T-helper 2 cell treated with Interferon-gamma antibody and Interleukin-4, amounts not matched to agents 5 μg/mL and 100 μg/mL, for 36 hours (primary cell): ENCODE data around the gene SDK1.

ENCODE experiments used
- DNase-seq: peaks from one replicate; pipeline ENCODE4 v3.0.0; 2021; ENCODE audit warnings: low spot score
- H3K27ac Mint-ChIP-seq: one replicate; pipeline ENCODE4 v1.8.0; 2021; ENCODE audit warnings: mild to moderate bottlenecking, mixed read lengths
- H3K27me3 Mint-ChIP-seq: one replicate; pipeline ENCODE4 v1.8.0; 2021; ENCODE audit warnings: low read depth, mixed read lengths
- H3K36me3 Mint-ChIP-seq: one replicate; pipeline ENCODE4 v1.8.0; 2021; ENCODE audit warnings: low read depth, mixed read lengths
- H3K4me1 Mint-ChIP-seq: one replicate; pipeline ENCODE4 v1.8.0; 2021; ENCODE audit warnings: low read depth, mixed read lengths
- H3K4me3 Mint-ChIP-seq: one replicate; pipeline ENCODE4 v1.8.0; 2022; ENCODE audit warnings: mild to moderate bottlenecking, moderate library complexity, mixed read lengths
- H3K9me3 Mint-ChIP-seq: one replicate; pipeline ENCODE4 v1.8.0; 2021; ENCODE audit warnings: mixed read lengths

Gene SDK1

DNA sequence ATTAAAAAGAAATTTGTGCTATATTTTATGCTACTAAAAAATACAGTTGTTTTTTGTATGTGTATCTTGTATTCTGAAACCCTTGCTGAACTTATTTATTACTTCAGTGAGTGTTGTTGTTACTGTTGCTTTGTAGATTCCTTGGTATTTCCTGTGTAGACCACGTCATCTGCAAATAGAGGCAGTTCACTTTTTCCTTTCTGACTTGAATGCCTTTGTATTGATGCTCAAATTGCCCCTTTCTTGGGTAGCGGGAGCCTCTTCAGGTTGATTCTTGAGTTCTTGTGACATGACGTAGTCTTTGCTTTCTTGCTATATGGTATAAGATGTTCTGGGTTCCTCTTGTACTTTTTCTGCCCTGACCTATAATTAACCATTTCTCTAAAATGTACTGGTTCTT, 504.1 kb downstream of the SDK1 start:
- no peaks in the 10 kb centered on the region for H3K27me3 Mint-ChIP-seq
- DNase-seq, result no peak
- H3K4me3 Mint-ChIP-seq, result no peak overlapping the region
- no peaks in the 10 kb centered on the region for H3K4me1 Mint-ChIP-seq
- no peaks in the 10 kb centered on the region for H3K36me3 Mint-ChIP-seq
- H3K27ac Mint-ChIP-seq, result no peak overlapping the region
- H3K9me3 Mint-ChIP-seq, result no peaks in the 10 kb centered on the region

- H3K36me3 Mint-ChIP-seq, result no peaks in the 10 kb centered on the region
- H3K27me3 Mint-ChIP-seq, result no peaks in the 10 kb centered on the region
- no peaks in the 10 kb centered on the region for H3K9me3 Mint-ChIP-seq
- no peak overlapping the region for H3K4me3 Mint-ChIP-seq
- H3K27ac Mint-ChIP-seq, result no peak overlapping the region
- DNase-seq, result no peak
- no peaks in the 10 kb centered on the region for H3K4me1 Mint-ChIP-seq
These were observed 505.5 kb downstream of the SDK1 start for GRCh38 chr7:3806516-3806915.

GRCh38 chr7:3807824-3808223, 506.8 kb downstream of the SDK1 start:
- Mint-ChIP-seq H3K36me3 (no peaks in the 10 kb centered on the region), H3K27ac (no peak overlapping the region), H3K4me3 (no peak overlapping the region), H3K27me3 (no peaks in the 10 kb centered on the region), H3K4me1 (no peaks in the 10 kb centered on the region), H3K9me3 (no peaks in the 10 kb centered on the region)
- no peak for DNase-seq

DNA sequence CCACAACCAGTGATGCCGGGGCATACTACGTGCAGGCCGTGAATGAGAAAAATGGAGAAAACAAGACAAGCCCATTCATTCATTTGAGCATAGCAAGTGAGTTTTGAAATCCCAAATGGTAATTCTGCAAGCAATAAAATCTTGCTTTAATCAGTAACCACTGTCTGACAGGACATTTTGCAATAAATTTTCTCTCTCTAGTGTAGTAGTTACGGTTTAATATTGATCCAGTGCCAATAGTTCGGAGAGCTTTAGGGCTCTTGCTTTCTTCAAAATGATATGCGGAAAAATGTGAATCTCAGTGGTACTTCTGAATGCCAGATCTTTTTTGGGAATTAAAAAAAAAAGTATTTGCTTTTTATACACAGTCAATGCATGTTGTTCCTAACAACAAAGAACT, 520.4 kb downstream of the SDK1 start:
- DNase-seq, result no peak
- Mint-ChIP-seq H3K9me3 (no peaks in the 10 kb centered on the region), H3K4me1 (no peaks in the 10 kb centered on the region)

DNA sequence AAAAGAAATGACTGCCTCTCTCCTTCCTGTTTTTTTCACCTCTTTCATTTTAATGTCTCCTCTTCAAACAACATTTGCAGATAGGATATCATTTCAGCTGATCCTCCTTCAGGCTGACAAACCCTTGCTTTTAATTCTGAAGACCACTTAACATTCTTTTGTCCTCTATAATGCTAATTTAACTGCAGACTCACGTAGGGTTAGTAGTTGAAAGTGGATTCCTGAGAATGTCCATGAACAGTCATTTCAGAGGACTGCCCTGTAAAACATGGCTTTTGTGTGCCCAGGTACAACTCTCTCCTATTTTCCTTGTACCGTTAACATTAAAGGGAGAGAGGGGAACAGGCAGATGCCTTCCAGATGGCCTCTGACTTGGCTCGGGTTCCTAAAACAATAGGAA, 524.4 kb downstream of the SDK1 start:
- H3K4me1 Mint-ChIP-seq, result no peaks in the 10 kb centered on the region
- no peak overlapping the region for H3K4me3 Mint-ChIP-seq
- no peaks in the 10 kb centered on the region for H3K27me3 Mint-ChIP-seq
- H3K36me3 Mint-ChIP-seq, result no peaks in the 10 kb centered on the region
- DNase-seq, result no peak
- H3K9me3 Mint-ChIP-seq, result no peaks in the 10 kb centered on the region
- H3K27ac Mint-ChIP-seq, result no peak overlapping the region

More for the DNA sequence above, 520.4 kb downstream of the SDK1 start:
- Mint-ChIP-seq H3K4me3 (no peak overlapping the region), H3K36me3 (no peaks in the 10 kb centered on the region), H3K27me3 (no peaks in the 10 kb centered on the region), H3K27ac (no peak overlapping the region)

GRCh38 chr7:3832199-3832598, 531.1 kb downstream of the SDK1 start:
- no peak for DNase-seq
- H3K4me3 Mint-ChIP-seq, result no peak overlapping the region

DNA sequence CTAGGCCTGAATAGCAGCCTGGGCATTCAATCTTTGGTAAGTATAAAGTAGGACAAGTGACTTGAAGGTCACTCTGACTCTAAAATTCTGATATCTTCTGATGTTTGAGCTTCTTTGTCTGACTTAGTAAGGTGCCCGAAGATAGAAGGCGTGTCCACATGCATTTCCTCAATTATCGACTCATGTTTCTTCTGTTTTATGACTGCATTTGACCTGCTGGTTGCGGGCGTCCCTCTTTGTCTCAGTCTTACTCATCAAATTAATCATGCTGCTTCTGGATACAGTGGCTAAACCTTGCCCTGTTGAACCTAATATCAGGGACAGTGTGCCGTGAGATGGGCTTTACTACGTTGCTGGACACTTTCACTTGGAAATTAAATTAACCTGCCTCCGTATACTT, 534.1 kb downstream of the SDK1 start:
- no peak overlapping the region for H3K27ac Mint-ChIP-seq
- no peaks in the 10 kb centered on the region for H3K27me3 Mint-ChIP-seq
- H3K36me3 Mint-ChIP-seq, result no peaks in the 10 kb centered on the region
- H3K4me1 Mint-ChIP-seq, result no peaks in the 10 kb centered on the region
- no peaks in the 10 kb centered on the region for H3K9me3 Mint-ChIP-seq
- DNase-seq, result no peak
- H3K4me3 Mint-ChIP-seq, result no peak overlapping the region

More at GRCh38 chr7:3832199-3832598, 531.1 kb downstream of the SDK1 start:
- H3K36me3 Mint-ChIP-seq, result no peaks in the 10 kb centered on the region
- no peak overlapping the region for H3K27ac Mint-ChIP-seq
- no peaks in the 10 kb centered on the region for H3K27me3 Mint-ChIP-seq
- no peaks in the 10 kb centered on the region for H3K4me1 Mint-ChIP-seq
- no peaks in the 10 kb centered on the region for H3K9me3 Mint-ChIP-seq

GRCh38 chr7:3836855-3837254, 535.8 kb downstream of the SDK1 start:
- no peak overlapping the region for H3K27ac Mint-ChIP-seq
- DNase-seq, result no peak
- no peaks in the 10 kb centered on the region for H3K4me1 Mint-ChIP-seq
- no peak overlapping the region for H3K4me3 Mint-ChIP-seq
- no peaks in the 10 kb centered on the region for H3K36me3 Mint-ChIP-seq
- H3K9me3 Mint-ChIP-seq, result no peaks in the 10 kb centered on the region
- no peaks in the 10 kb centered on the region for H3K27me3 Mint-ChIP-seq

GRCh38 chr7:3844540-3845151, 543.6 kb downstream of the SDK1 start:
- H3K4me3 Mint-ChIP-seq, result no peak overlapping the region
- no peaks in the 10 kb centered on the region for H3K4me1 Mint-ChIP-seq
- no peak overlapping the region for H3K27ac Mint-ChIP-seq
- no peak for DNase-seq
- H3K36me3 Mint-ChIP-seq, result no peaks in the 10 kb centered on the region
- no peaks in the 10 kb centered on the region for H3K27me3 Mint-ChIP-seq
- H3K9me3 Mint-ChIP-seq, result no peaks in the 10 kb centered on the region

DNA sequence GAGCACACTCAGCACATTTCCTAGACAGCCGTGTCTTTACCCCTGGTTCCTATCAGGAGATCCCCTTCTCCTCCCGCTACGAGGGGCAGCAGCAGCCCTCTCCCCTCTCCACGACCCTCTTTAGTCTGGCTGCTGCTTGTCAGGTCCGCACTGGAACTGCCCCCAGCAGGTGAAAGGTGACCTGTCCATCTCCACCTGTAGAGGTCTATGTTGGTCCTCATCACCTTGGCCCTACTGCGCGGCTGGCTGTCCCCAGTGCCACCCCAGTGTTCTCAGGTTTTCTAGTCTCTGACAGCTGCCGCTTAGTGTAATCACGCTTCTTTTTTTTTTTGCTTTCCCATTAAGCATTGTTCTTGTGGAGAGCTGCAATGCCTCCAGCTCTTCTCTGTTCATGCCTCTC, 545.7 kb downstream of the SDK1 start:
- no peak overlapping the region for H3K27ac Mint-ChIP-seq
- H3K4me3 Mint-ChIP-seq, result no peak overlapping the region
- no peaks in the 10 kb centered on the region for H3K27me3 Mint-ChIP-seq
- H3K9me3 Mint-ChIP-seq, result no peaks in the 10 kb centered on the region
- no peaks in the 10 kb centered on the region for H3K36me3 Mint-ChIP-seq
- H3K4me1 Mint-ChIP-seq, result no peaks in the 10 kb centered on the region
- no peak for DNase-seq

GRCh38 chr7:3847336-3847735, 546.3 kb downstream of the SDK1 start:
- H3K4me1 Mint-ChIP-seq, result no peaks in the 10 kb centered on the region
- no peaks in the 10 kb centered on the region for H3K9me3 Mint-ChIP-seq
- DNase-seq, result no peak
- no peaks in the 10 kb centered on the region for H3K36me3 Mint-ChIP-seq
- H3K4me3 Mint-ChIP-seq, result no peak overlapping the region
- no peaks in the 10 kb centered on the region for H3K27me3 Mint-ChIP-seq
- H3K27ac Mint-ChIP-seq, result no peak overlapping the region

GRCh38 chr7:3859431-3859830, 558.4 kb downstream of the SDK1 start:
- Mint-ChIP-seq H3K36me3 (no peaks in the 10 kb centered on the region), H3K27ac (no peak overlapping the region), H3K4me3 (no peak overlapping the region), H3K9me3 (peaks cover 8% of the 10 kb centered on the region), H3K27me3 (no peaks in the 10 kb centered on the region), H3K4me1 (no peaks in the 10 kb centered on the region)
- no peak for DNase-seq

DNA sequence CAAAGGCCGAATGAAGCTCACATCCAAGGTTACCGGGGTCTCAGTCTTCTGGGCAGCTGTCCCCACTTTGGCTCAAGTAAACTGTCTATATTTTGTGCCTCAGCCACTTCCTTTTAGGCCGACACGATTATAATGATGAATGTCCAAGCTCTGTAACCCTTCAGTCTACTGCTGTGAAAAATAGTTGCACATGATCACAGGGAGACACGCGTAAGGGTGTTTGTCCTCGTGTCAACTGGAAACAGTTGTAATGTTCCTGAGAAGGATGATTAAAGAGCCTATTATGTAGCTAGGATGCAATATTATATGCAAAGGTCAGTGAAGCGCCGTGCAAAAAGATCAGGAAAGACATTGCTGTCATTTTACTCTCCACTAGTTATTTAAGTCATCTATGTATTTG, 559.9 kb downstream of the SDK1 start:
- no peaks in the 10 kb centered on the region for H3K27me3 Mint-ChIP-seq
- no peak overlapping the region for H3K4me3 Mint-ChIP-seq
- no peaks in the 10 kb centered on the region for H3K36me3 Mint-ChIP-seq
- DNase-seq, result no peak
- H3K9me3 Mint-ChIP-seq, result peaks cover 8% of the 10 kb centered on the region
- no peaks in the 10 kb centered on the region for H3K4me1 Mint-ChIP-seq
- no peak overlapping the region for H3K27ac Mint-ChIP-seq

DNA sequence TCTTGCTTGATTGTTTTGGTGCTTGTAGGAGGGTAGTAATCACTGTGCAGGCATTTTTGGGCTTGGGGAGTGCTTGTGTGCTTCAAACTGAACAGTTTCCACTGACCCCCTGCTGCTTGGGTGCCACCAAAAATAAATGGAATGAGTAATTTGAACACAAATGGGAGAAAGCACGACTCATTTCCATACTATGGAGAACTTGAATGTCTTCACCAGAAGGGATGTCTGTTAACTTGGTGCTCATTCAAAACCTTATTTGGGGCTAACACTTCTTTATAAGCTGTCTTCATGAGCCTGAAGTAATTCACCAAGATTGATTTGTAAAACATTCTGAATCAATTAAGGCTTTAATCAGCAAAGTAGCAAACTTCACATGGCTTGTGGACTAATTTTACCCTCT, 560.3 kb downstream of the SDK1 start:
- H3K4me1 Mint-ChIP-seq, result no peaks in the 10 kb centered on the region
- H3K4me3 Mint-ChIP-seq, result no peak overlapping the region
- no peak overlapping the region for H3K27ac Mint-ChIP-seq
- peaks cover 8% of the 10 kb centered on the region for H3K9me3 Mint-ChIP-seq
- no peak for DNase-seq
- no peaks in the 10 kb centered on the region for H3K27me3 Mint-ChIP-seq
- H3K36me3 Mint-ChIP-seq, result no peaks in the 10 kb centered on the region

DNA sequence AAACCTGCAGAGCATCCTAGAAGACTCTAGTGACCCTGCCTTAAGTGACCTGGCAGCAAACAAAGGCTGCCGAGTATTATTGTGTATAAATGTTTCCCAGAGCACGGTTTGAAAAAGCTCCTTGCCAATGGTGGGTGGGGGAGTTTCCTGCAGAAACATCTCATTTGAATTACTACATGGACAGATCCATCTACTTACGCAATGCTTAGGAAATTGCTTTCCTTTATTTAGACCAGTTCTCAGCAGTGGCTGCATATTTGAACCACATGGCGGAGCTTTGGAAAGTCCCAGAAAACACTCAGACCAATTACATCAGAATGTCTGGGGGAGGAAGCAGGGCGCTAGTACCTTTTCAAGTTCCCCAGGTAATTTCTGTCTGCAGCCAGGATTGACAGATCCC, 560.9 kb downstream of the SDK1 start:
- Mint-ChIP-seq H3K4me1 (no peaks in the 10 kb centered on the region), H3K9me3 (peaks cover 8% of the 10 kb centered on the region), H3K4me3 (no peak overlapping the region), H3K27me3 (no peaks in the 10 kb centered on the region), H3K27ac (no peak overlapping the region), H3K36me3 (no peaks in the 10 kb centered on the region)
- no peak for DNase-seq
